ENCODE results near the gene RDH11. TPM values are rescaled to one million over a fixed set of nuclear protein-coding genes. Genes with fewer than 3 reads are reported as not detected.
A peak's percentile ranks its signal among the peaks of the same experiment; 100 is the strongest.

Gene RDH11
- total RNA-seq, 4 donors from 2014 or later: 30.8 to 53.9 (median 37.2) TPM

GRCh38 chr14:67653651-67654280 is 41.8 kb downstream of the RDH11 start:
- no peak for DNase-seq
- 87 to 91% methylated on average over 5 to 6 of the region's 6 CpGs for WGBS, 2 donors (ENCODE audit: low coverage in 1 of 2)
- Histone ChIP-seq H3K4me3 (no peak overlapping the region), H3K27me3 (no peaks in the 10 kb centered on the region), H3K27ac (peak overlapping the region in 2 of 4 donors; percentile 9 to 13), H3K36me3 (peaks cover 0 to 77% (median 36%) of the 10 kb centered on the region in 4 donors), H3K4me1 (no peaks in the 10 kb centered on the region), H3K9me3 (no peaks in the 10 kb centered on the region)
- TF ChIP-seq CTCF (IDR thresholded peaks at IDR 0.05) (no peak), EP300 (IDR thresholded peaks at IDR 0.05; ENCODE audit: low read depth) (no peak), POLR2A (IDR thresholded peaks at IDR 0.05) (no peak), POLR2AphosphoS5 (IDR thresholded peaks at IDR 0.05) (no peak)
- intact Hi-C loops (cut with DNase I; ENCODE audit: low total_unique reads): no loop called here
- in situ Hi-C loops (cut with MboI; ENCODE audit: low pct_ligation_motif_present in 1 of 4, low pct_unique_long_range_greater_than_20kb in 1 of 4, low sequenced_read_pairs in 3 of 4): no loop called here

GRCh38 chr14:67652189-67652588 is 43.4 kb downstream of the RDH11 start:
- H3K9me3 ChIP-seq: no peaks in the 10 kb centered on the region
- H3K27me3 ChIP-seq: no peaks in the 10 kb centered on the region
- no peaks in the 10 kb centered on the region for H3K4me1 ChIP-seq
- no peak overlapping the region for H3K4me3 ChIP-seq
- H3K27ac ChIP-seq: no peak overlapping the region
- intact Hi-C loops (cut with DNase I; ENCODE audit: low total_unique reads) (no loop called here), in situ Hi-C loops (cut with MboI; ENCODE audit: low pct_ligation_motif_present in 1 of 4, low pct_unique_long_range_greater_than_20kb in 1 of 4, low sequenced_read_pairs in 3 of 4) (no loop called here)
- TF ChIP-seq EP300 (IDR thresholded peaks at IDR 0.05; ENCODE audit: low read depth) (no peak), CTCF (IDR thresholded peaks at IDR 0.05) (no peak), POLR2AphosphoS5 (IDR thresholded peaks at IDR 0.05) (no peak), POLR2A (IDR thresholded peaks at IDR 0.05) (no peak)
- WGBS, 2 donors (ENCODE audit: low coverage in 1 of 2): 86% methylated on average over 1 of the region's 1 CpG; no CpG with 5 or more reads in 1 of the 2 donors
- DNase-seq: no peak
- peaks cover 0 to 81% (median 32%) of the 10 kb centered on the region in 4 donors for H3K36me3 ChIP-seq

GRCh38 chr14:67650694-67651093 is 44.9 kb downstream of the RDH11 start:
- Histone ChIP-seq H3K27me3 (no peaks in the 10 kb centered on the region), H3K4me1 (no peaks in the 10 kb centered on the region), H3K27ac (no peak overlapping the region), H3K4me3 (no peak overlapping the region), H3K36me3 (peaks cover 0 to 68% (median 25%) of the 10 kb centered on the region in 4 donors), H3K9me3 (no peaks in the 10 kb centered on the region)
- intact Hi-C loops (cut with DNase I; ENCODE audit: low total_unique reads) (no loop called here), in situ Hi-C loops (cut with MboI; ENCODE audit: low pct_ligation_motif_present in 1 of 4, low pct_unique_long_range_greater_than_20kb in 1 of 4, low sequenced_read_pairs in 3 of 4) (no loop called here)
- 60 to 83% methylated on average over 1 to 2 of the region's 2 CpGs for WGBS, 2 donors (ENCODE audit: low coverage in 1 of 2)
- no peak for DNase-seq
- TF ChIP-seq POLR2AphosphoS5 (IDR thresholded peaks at IDR 0.05): no peak
- TF ChIP-seq EP300 (IDR thresholded peaks at IDR 0.05; ENCODE audit: low read depth): no peak
- no peak for TF ChIP-seq CTCF (IDR thresholded peaks at IDR 0.05)
- TF ChIP-seq POLR2A (IDR thresholded peaks at IDR 0.05): no peak

GRCh38 chr14:67650151-67650550 is 45.4 kb downstream of the RDH11 start:
- Histone ChIP-seq H3K9me3 (no peaks in the 10 kb centered on the region), H3K4me3 (no peak overlapping the region), H3K27me3 (no peaks in the 10 kb centered on the region), H3K27ac (no peak overlapping the region), H3K4me1 (no peaks in the 10 kb centered on the region), H3K36me3 (peaks cover 0 to 63% (median 22%) of the 10 kb centered on the region in 4 donors)
- no peak for DNase-seq
- TF ChIP-seq POLR2AphosphoS5 (IDR thresholded peaks at IDR 0.05) (no peak), POLR2A (IDR thresholded peaks at IDR 0.05) (no peak), CTCF (IDR thresholded peaks at IDR 0.05) (no peak), EP300 (IDR thresholded peaks at IDR 0.05; ENCODE audit: low read depth) (no peak)
- intact Hi-C loops (cut with DNase I; ENCODE audit: low total_unique reads) (no loop called here), in situ Hi-C loops (cut with MboI; ENCODE audit: low pct_ligation_motif_present in 1 of 4, low pct_unique_long_range_greater_than_20kb in 1 of 4, low sequenced_read_pairs in 3 of 4) (no loop called here)
- WGBS, 2 donors (ENCODE audit: low coverage in 1 of 2): 90 to 100% methylated on average over 1 of the region's 1 CpG
